G401 (cell line): ENCODE measurements around the gene MAPK14. TPM values are rescaled to one million over a fixed set of nuclear protein-coding genes. Genes with fewer than 3 reads are reported as not detected.
"Not testable (repeated sequence)": the region's sequence is repeated elsewhere in the genome, so short reads cannot be mapped to it uniquely, and the experiment has no call there.

Experiments
- DNase-seq: peaks from one replicate; pipeline ENCODE4 v3.0.0-alpha.2; 2015; ENCODE audit warnings: low spot score
- in situ Hi-C: cut with HindIII; loops from 2 replicates; pipeline ENCODE4 v1.10.0; 2016; ENCODE audit warnings: low sequenced_read_pairs, mixed read lengths
- total RNA-seq: library from RNA; depleted of rRNA; stranded (reverse); fragments of >200 nt; shearing (Covaris generic); gene quantifications from 2 replicates; pipeline ENCODE4 v1.2.3, GENCODE V29; 2014; rRNA removed

Gene MAPK14
- total RNA-seq: 29.5 and 32.9 TPM in 2 replicates

DNA sequence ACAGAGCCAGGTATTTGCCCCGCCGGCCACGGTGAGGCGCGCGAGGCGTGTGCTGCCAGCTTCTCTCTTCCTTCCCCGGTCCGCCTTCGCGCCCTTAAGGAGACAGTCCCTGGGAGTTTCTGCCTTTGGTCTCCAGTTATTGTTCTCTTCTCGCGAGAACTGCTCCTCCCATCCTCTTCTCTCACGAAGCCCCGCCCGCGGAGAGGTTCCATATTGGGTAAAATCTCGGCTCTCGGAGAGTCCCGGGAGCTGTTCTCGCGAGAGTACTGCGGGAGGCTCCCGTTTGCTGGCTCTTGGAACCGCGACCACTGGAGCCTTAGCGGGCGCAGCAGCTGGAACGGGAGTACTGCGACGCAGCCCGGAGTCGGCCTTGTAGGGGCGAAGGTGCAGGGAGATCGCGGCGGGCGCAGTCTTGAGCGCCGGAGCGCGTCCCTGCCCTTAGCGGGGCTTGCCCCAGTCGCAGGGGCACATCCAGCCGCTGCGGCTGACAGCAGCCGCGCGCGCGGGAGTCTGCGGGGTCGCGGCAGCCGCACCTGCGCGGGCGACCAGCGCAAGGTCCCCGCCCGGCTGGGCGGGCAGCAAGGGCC is at the start of gene MAPK14:
TSS of gene MAPK14 (plus strand) at position 308 of the 587 bp plus-strand sequence. CDS start 350 bp downstream, outside the sequence.
- in situ Hi-C loops: no loop called here
- DNase-seq: peak; percentile 100

GRCh38 chr6:35980126-35980525 is 47.5 kb upstream of the MAPK14 start:
- DNase-seq, in situ Hi-C loops: not testable (repeated sequence)

DNA sequence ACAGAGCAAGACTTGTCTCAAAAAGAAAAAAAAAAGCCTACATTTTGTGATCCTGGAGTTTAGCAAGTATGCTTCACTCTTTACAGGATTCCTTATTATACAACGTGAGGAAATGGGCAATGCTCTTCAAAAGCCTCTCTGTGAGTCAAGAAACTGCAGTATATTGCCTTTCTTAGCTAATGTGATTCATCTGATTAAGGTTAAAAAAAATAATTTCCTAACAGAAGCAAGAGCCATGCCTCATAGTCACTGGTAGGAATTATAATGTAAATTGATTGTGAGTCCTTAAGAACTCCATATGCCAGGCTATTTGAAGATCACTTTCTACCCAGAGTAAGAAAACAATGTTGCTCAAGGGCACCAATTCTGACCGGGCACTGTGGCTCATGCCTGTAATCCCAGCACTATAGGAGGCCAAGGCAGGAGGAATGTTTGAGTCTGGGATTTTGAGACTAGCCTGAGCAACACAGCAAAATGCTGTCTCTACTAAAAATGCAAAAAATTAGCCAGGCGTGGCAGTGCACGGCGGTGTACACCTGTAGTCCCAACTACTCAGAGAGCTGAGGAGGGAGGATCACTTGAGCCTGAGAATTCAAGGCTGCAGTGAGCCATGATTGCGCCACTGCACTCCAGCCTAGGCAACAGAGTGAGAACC is 46.5 kb upstream of the MAPK14 start:
- DNase-seq: no peak
- in situ Hi-C loops: no loop called here

- DNase-seq: no peak
- in situ Hi-C loops: no loop called here
Measured at GRCh38 chr6:35984701-35985100, 42.9 kb upstream of the MAPK14 start.

GRCh38 chr6:35988047-35988446 is 39.6 kb upstream of the MAPK14 start:
- in situ Hi-C loops: not testable (repeated sequence)

DNA sequence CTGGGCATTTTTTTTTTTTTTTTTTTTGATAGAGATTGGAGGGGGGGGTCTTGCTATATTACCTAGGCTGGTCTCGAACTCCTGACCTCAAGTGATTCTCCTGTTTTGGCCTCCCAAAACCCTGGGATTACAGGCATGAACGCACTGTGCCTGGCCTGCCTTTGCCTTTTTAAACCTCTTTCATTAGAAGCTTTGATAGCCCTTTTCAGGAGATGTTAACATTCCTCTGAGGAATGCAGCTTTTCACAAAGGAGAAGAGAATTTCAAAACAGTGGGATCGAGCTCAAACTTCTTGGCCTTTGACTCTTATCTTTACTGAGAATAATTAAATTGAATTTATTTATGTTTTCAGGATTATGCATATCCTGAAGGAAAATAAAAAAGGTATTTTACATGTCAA is 34.5 kb upstream of the MAPK14 start:
- DNase-seq: no peak
- in situ Hi-C loops: no loop called here

More at GRCh38 chr6:35988047-35988446, 39.6 kb upstream of the MAPK14 start:
- DNase-seq: not testable (repeated sequence)

DNA sequence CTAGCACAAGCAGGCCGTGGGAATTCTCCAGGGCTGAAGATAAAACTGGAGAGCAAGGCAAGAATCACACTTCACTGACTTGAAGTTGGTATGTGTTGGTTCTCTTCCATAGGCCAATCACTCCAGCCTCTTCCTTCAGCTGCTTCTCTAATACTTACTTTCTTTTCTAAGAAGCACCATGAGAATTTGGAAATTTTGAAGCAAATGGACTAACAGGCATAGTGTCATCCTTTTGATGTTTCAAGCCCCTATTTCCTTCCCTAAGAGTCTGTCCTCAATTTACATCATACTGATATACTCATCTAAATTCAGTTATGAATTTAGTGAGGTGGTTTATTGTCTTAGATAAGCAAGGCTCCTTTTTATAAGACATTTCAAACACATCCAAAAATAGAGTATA is 27.2 kb upstream of the MAPK14 start:
- no peak for DNase-seq
- in situ Hi-C loops: no loop called here

DNA sequence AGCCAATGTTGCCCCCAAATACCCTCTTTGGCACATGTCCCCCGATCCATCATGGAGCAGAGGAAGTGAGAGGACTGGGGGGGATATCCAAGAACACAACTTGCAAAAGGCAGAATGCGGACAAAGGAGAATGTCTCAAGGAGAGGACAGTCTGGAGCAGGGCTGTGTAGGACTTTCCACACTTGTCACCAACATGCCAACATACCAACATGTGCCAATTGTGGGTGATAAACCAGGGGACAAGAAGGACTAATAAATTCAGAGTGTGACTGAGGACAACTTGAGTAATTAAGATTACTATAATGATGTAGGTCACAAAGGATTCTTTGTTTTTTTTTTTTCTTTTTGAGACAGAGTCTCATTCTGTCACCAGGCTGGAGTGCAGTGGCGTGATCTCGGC is 11.9 kb upstream of the MAPK14 start:
- DNase-seq: no peak
- in situ Hi-C loops: no loop called here

- in situ Hi-C loops: no loop called here
- no peak for DNase-seq
Measured at GRCh38 chr6:36018339-36018738, 9.3 kb upstream of the MAPK14 start.

DNA sequence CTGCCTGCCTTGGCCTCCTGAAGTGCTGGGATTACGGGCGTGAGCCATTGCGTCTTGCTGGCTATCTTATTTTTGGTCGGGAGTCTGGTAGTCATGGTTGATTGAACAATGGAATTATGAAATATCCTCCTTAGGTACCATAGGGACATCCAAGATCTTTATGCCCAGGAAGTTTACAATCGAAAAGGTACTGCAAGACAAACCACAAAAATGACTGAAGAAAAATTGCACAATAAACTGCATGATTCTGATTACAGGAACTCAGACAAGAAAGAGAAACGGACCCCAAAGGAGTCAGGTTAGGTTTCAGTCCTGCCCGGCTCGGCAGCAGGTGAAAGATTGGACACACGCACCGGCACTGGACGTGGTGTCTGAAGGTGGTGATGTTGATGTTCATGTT is 8.4 kb upstream of the MAPK14 start:
- in situ Hi-C loops: no loop called here
- DNase-seq: no peak

- no peak for DNase-seq
- in situ Hi-C loops: no loop called here
Measured at GRCh38 chr6:36020154-36020553, 7.5 kb upstream of the MAPK14 start.

DNA sequence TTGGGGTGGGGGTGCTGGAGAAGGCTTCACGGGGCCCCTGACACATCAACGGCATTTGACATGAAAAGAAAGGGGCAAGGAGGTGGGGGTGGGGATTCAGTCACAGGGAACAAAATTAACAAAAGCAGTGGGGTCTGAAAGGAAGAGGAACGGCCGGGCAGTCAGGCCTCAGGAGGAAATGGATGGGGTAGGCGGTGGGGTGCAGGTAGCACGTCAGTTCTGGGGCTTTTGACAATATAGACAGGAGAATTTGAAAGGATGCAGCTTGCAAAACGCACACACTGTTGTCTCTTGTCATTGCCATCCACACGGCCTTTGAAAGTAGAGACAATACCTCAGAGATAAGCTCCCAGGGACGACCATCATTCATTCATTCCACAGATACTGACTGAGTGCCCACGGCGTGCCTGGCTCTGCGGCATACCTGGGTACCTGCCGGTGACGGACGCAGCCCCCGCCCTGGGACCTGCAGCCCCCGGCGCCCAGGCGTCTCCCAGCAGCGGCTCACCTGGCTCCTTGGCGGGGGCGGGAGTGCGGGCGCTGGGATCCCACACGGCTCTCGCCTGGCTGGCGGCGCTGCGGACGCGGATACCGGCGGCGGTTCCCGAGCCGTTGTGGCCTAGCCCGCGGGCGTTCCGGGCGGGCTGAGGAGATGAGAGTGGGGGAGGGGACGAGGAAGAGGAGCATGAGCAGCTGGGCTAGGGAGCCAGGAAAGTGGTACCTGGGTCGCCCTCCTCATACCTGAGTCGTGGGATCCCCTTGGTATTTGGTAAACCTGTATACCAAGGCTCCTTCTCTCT is 3.4 kb upstream of the MAPK14 start, which contains the start of gene SLC26A8:
TSS of gene SLC26A8 (minus strand) at position 646 of the 800 bp plus-strand sequence. CDS start 4,934 bp downstream, outside the sequence.
- in situ Hi-C loops: no loop called here
- DNase-seq: peak; percentile 43

GRCh38 chr6:36025260-36025931 is 2.2 kb upstream of the MAPK14 start:
- DNase-seq: no peak
- in situ Hi-C loops: no loop called here

- no peak for DNase-seq
- in situ Hi-C loops: no loop called here
Measured at GRCh38 chr6:36025932-36026327, 1.7 kb upstream of the MAPK14 start.

DNA sequence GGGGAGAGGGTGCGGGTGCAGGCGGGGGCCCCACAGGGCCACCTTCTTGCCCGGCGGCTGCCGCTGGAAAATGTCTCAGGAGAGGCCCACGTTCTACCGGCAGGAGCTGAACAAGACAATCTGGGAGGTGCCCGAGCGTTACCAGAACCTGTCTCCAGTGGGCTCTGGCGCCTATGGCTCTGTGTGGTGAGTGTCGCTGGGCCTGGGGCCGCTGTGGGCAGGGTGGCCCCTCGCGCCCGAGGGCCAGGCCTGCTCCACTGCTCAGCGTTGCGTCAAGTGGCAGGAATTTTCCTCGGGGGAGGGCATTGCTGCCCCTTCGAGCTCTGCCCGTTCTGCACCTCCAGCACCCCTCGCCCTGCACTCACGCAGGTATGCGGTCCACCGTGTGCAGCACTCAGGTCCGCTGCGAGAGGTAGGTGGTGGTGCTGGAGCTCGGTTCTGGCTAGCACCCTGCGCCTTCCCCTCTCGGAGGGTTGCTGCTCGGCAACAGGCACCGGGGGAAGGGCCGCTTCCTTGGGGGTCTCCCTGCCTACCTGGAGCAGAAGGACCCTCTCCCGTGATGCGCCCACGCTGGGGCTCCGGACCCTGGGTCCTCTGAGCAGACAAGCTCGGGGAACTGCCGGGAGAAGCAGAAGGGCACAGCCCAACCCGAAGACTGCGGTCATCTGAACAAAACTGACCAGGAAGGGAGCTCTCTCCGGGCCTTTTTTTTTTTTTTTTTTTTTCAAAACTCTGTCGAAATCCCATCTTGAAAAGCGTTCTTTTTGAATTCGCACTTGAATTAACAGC is 674 bp downstream of the MAPK14 start:
- in situ Hi-C loops: no loop called here
- DNase-seq: peak; percentile 47

DNA sequence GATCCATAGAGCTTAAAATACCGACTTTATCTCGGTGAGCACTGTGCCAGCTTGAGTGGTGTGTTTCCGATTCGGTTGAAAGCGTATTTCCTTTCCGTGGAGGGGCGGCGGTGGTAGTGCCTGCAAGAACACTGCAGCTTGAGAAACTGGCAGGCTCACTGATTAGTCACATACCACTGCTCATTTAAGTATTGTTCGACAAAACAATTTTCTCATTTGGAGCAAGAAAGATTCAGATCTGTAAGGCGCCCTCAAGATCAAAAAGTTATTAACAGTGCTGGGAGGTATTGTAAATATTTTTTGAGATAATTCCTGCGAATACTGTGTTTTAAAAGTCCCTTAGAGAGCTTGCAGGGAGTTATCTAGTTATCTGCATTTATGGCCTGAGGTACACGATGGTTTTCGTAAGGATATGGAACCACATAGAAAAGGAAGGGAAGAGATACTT is 1.3 kb downstream of the MAPK14 start:
- in situ Hi-C loops: no loop called here
- peak; percentile 62 for DNase-seq

DNA sequence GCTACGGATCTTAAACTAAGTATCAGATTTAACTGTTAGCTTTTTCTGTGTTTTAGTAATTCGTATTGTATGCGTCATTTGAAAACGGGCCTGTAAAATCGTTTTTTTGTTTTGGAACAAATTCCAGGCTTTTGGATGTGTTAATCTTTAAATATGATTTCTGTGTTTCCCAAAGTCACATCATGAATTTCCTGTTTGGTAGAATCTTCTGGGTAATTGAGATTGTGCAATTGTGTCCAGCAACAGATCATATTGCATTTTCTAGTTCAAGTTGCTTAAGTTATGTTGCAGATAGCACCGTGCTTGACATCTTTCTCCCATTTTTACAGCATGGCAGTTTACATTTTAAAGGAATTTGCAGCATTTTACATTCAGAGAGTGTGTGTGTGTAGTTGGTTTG is 1.9 kb downstream of the MAPK14 start:
- DNase-seq: no peak
- in situ Hi-C loops: no loop called here

DNA sequence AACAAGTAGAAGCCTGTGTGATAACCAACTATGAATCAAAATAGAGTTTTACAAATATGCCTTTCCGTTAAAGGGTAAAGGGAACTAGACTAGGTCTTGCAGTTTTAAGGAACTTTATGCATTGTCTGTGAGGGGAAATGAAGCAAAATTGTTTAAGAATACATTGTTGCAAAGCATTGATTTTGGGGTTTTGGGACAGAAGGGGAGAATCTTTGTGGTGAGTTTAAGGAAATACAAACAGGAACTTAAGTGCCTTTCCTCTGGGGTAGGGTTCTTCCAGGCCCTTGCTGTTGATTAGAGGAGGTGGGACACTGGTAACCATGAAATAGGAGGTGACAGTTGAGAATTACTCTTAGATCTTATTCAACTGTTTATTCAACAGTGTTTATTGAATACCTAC is 4.7 kb downstream of the MAPK14 start:
- in situ Hi-C loops: no loop called here
- no peak for DNase-seq

- DNase-seq, in situ Hi-C loops: not testable (repeated sequence)
Measured at GRCh38 chr6:36033144-36033543, 5.5 kb downstream of the MAPK14 start.
